ENCODE results near the gene IGLL5. TPM values are rescaled to one million over a fixed set of nuclear protein-coding genes. Genes with fewer than 3 reads are reported as not detected.

IGLL5 gene
- total RNA-seq, 1 donor, result not detected

- no peak overlapping the region for H3K4me3 ChIP-seq (ENCODE audit: low read depth, low read length)
- TF ChIP-seq CTCF (IDR thresholded peaks at IDR 0.05; ENCODE audit: insufficient read depth, low read depth, low read length), result no peak
- DNase-seq (ENCODE audit: low read depth), result no peak
These were observed 36.3 kb downstream of the IGLL5 start for GRCh38 chr22:22923930-22924329.

GRCh38 chr22:22924369-22925145 is 36.9 kb downstream of the IGLL5 start:
- H3K4me3 ChIP-seq (ENCODE audit: low read depth, low read length), result no peak overlapping the region
- TF ChIP-seq CTCF (IDR thresholded peaks at IDR 0.05; ENCODE audit: insufficient read depth, low read depth, low read length), result no peak
- no peak for DNase-seq (ENCODE audit: low read depth)

- DNase-seq (ENCODE audit: low read depth), result no peak
- no peak overlapping the region for H3K4me3 ChIP-seq (ENCODE audit: low read depth, low read length)
- TF ChIP-seq CTCF (IDR thresholded peaks at IDR 0.05; ENCODE audit: insufficient read depth, low read depth, low read length), result no peak
These were observed 37.7 kb downstream of the IGLL5 start for GRCh38 chr22:22925146-22925804.

GRCh38 chr22:22925805-22926369 is 38.3 kb downstream of the IGLL5 start:
- TF ChIP-seq CTCF (IDR thresholded peaks at IDR 0.05; ENCODE audit: insufficient read depth, low read depth, low read length), result no peak
- H3K4me3 ChIP-seq (ENCODE audit: low read depth, low read length), result no peak overlapping the region
- no peak for DNase-seq (ENCODE audit: low read depth)

GRCh38 chr22:22926370-22927195 is 39.0 kb downstream of the IGLL5 start:
- no peak for DNase-seq (ENCODE audit: low read depth)
- no peak overlapping the region for H3K4me3 ChIP-seq (ENCODE audit: low read depth, low read length)
- no peak for TF ChIP-seq CTCF (IDR thresholded peaks at IDR 0.05; ENCODE audit: insufficient read depth, low read depth, low read length)

- DNase-seq (ENCODE audit: low read depth), result no peak
- H3K4me3 ChIP-seq (ENCODE audit: low read depth, low read length), result no peak overlapping the region
- TF ChIP-seq CTCF (IDR thresholded peaks at IDR 0.05; ENCODE audit: insufficient read depth, low read depth, low read length), result no peak
These were observed 39.7 kb downstream of the IGLL5 start for GRCh38 chr22:22927196-22927887.
